Trophoblast cell (in vitro differentiated cells and primary cell): Measurements from ENCODE around the gene TM9SF2. TPM values are rescaled to one million over a fixed set of nuclear protein-coding genes. Genes with fewer than 3 reads are reported as not detected.
A peak's percentile ranks its signal among the peaks of the same experiment; 100 is the strongest.

Experiments used
- DNase-seq, 2 donors: peaks; one replicate each; pipeline ENCODE4 v3.0.0-alpha.2; 2016
- H2AFZ ChIP-seq: 2 replicates; pipeline ENCODE4 v1.6.1; 2013; ENCODE audit warnings: low read length, moderate library complexity, mild to moderate bottlenecking; ENCODE audit not compliant: insufficient read depth, poor library complexity
- H2AK5ac ChIP-seq: 2 replicates; pipeline ENCODE4 v1.6.1; 2013; ENCODE audit warnings: mild to moderate bottlenecking, low read length
- H2BK120ac ChIP-seq: 2 replicates; pipeline ENCODE4 v1.6.1; 2013; ENCODE audit warnings: low read length, mild to moderate bottlenecking, moderate library complexity; ENCODE audit not compliant: insufficient read depth, poor library complexity
- H2BK12ac ChIP-seq: 2 replicates; pipeline ENCODE4 v1.6.1; 2013; ENCODE audit warnings: mild to moderate bottlenecking, low read length, moderate library complexity
- H2BK5ac ChIP-seq: 2 replicates; pipeline ENCODE4 v1.6.1; 2013; ENCODE audit warnings: low read length, low read depth, moderate library complexity, mild to moderate bottlenecking; ENCODE audit not compliant: poor library complexity
- H3K14ac ChIP-seq: 2 replicates; pipeline ENCODE4 v1.6.1; 2013; ENCODE audit warnings: mild to moderate bottlenecking, low read length
- H3K18ac ChIP-seq: 2 replicates; pipeline ENCODE4 v1.6.1; 2013; ENCODE audit warnings: mild to moderate bottlenecking, low read length
- H3K23ac ChIP-seq: 2 replicates; pipeline ENCODE4 v1.6.1; 2013; ENCODE audit warnings: low read length
- H3K27ac ChIP-seq: 2 replicates; pipeline ENCODE4 v1.5.1; 2013; ENCODE audit warnings: low read depth, mild to moderate bottlenecking, inconsistent platforms, low read length, moderate library complexity
- H3K27me3 ChIP-seq: 2 replicates; pipeline ENCODE4 v1.6.1; 2013; ENCODE audit warnings: inconsistent platforms, mild to moderate bottlenecking, low read length, moderate library complexity; ENCODE audit not compliant: insufficient read depth
- H3K36me3 ChIP-seq, 2 experiments: 1 replicate in 1 of 2; 2 replicates in 1 of 2; pipeline ENCODE4 v1.6.1; 2013; ENCODE audit warnings: low read length in 2 of 2, mild to moderate bottlenecking in 2 of 2, moderate library complexity in 1 of 2; ENCODE audit not compliant: insufficient read depth in 2 of 2, control insufficient read depth in 1 of 2
- H3K4ac ChIP-seq: 2 replicates; pipeline ENCODE4 v1.6.1; 2013; ENCODE audit warnings: low read depth, mild to moderate bottlenecking, low read length, moderate library complexity
- H3K4me1 ChIP-seq, 2 experiments: 1 replicate in 1 of 2; 2 replicates in 1 of 2; pipeline ENCODE4 v1.6.1; 2013; ENCODE audit warnings: low read length in 2 of 2, mild to moderate bottlenecking in 2 of 2, moderate library complexity in 1 of 2; ENCODE audit not compliant: insufficient read depth in 2 of 2, control insufficient read depth in 1 of 2
- H3K4me2 ChIP-seq: 2 replicates; pipeline ENCODE4 v1.6.1; 2013; ENCODE audit warnings: inconsistent platforms, mild to moderate bottlenecking, low read length, moderate library complexity
- H3K4me3 ChIP-seq: 2 replicates; pipeline ENCODE4 v1.5.1; 2013; ENCODE audit warnings: mild to moderate bottlenecking, low read depth, low read length, inconsistent platforms
- H3K79me1 ChIP-seq: one replicate; pipeline ENCODE4 v1.6.1; 2013; ENCODE audit warnings: low read length
- H3K79me2 ChIP-seq: 2 replicates; pipeline ENCODE4 v1.6.1; 2013; ENCODE audit warnings: low read length, mild to moderate bottlenecking; ENCODE audit not compliant: control insufficient read depth, insufficient read depth, poor library complexity
- H3K9ac ChIP-seq: 2 replicates; pipeline ENCODE4 v1.6.1; 2013; ENCODE audit warnings: mild to moderate bottlenecking, low read length
- H3K9me3 ChIP-seq: 2 replicates; pipeline ENCODE4 v1.6.1; 2013; ENCODE audit warnings: low read depth, mild to moderate bottlenecking, control low read depth, inconsistent platforms, low read length; ENCODE audit not compliant: insufficient read depth
- H4K12ac ChIP-seq: 2 replicates; pipeline ENCODE4 v1.6.1; 2013; ENCODE audit warnings: low read depth, mild to moderate bottlenecking, low read length, moderate library complexity
- H4K8ac ChIP-seq: 2 replicates; pipeline ENCODE4 v1.6.1; 2013; ENCODE audit warnings: low read depth, mild to moderate bottlenecking, low read length, moderate library complexity
- H4K91ac ChIP-seq: one replicate; pipeline ENCODE4 v1.6.1; 2013; ENCODE audit warnings: low read depth, mild to moderate bottlenecking, low read length, moderate library complexity
- WGBS: extraction: QIAGEN DNeasy Blood & Tissue Kit; methylation state at CpG from one replicate; pipeline ENCODE4 v1.1.7; 2013; ENCODE audit warnings: missing lambda C conversion rate; ENCODE audit not compliant: insufficient read length, insufficient coverage; ENCODE audit errors: extremely low coverage; 5-methylcytosine and 5-hydroxymethylcytosine counted together
- polyA plus RNA-seq: library from polyadenylated mRNA; stranded (reverse); fragments of 200-250 nt; gene quantifications from 2 replicates; pipeline ENCODE4 v1.2.3, GENCODE V29; 2013

TM9SF2 gene, protein sequence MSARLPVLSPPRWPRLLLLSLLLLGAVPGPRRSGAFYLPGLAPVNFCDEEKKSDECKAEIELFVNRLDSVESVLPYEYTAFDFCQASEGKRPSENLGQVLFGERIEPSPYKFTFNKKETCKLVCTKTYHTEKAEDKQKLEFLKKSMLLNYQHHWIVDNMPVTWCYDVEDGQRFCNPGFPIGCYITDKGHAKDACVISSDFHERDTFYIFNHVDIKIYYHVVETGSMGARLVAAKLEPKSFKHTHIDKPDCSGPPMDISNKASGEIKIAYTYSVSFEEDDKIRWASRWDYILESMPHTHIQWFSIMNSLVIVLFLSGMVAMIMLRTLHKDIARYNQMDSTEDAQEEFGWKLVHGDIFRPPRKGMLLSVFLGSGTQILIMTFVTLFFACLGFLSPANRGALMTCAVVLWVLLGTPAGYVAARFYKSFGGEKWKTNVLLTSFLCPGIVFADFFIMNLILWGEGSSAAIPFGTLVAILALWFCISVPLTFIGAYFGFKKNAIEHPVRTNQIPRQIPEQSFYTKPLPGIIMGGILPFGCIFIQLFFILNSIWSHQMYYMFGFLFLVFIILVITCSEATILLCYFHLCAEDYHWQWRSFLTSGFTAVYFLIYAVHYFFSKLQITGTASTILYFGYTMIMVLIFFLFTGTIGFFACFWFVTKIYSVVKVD
- 141 and 148 TPM in 2 replicates for polyA plus RNA-seq

DNA sequence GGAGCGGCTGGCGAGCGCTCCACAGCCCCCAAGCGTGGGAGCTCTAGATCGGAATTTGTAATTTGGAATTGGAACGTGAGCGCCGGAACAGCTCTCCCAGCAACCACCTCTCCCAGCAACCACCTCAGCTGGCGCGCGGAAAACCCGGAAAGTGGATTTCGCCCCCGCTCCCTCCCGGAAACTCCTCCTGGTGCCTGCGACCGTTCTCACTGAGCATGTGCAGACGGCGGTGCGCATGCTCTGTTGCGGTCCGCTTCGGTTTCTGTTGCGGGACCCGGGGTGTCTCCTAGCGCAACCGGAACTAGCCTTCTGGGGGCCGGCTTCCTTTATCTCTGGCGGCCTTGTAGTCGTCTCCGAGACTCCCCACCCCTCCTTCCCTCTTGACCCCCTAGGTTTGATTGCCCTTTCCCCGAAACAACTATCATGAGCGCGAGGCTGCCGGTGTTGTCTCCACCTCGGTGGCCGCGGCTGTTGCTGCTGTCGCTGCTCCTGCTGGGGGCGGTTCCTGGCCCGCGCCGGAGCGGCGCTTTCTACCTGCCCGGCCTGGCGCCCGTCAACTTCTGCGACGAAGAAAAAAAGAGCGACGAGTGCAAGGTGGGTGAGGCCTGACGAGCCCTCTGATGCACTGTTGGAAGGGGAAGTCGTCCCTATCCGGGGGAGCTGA is at the start of gene TM9SF2:
TM9SF2 (plus strand) TSS at position 289 of the 664 bp plus-strand sequence; CDS start at position 424, 135 bp downstream.
- Histone ChIP-seq H3K18ac (peak within 1 kb of the TSS; percentile 86), H3K36me3 (no peaks in the 10 kb centered on the region), H2BK12ac (no peak within 1 kb of the TSS), H4K12ac (peak within 1 kb of the TSS; percentile 88), H3K4me3 (peak within 1 kb of the TSS; percentile 96), H3K27ac (peak within 1 kb of the TSS; percentile 76), H3K9me3 (peaks cover 1% of the 10 kb centered on the region), H3K27me3 (no peaks in the 10 kb centered on the region), H3K4me2 (peak within 1 kb of the TSS; percentile 73), H2BK120ac (peak within 1 kb of the TSS; percentile 70), H3K79me1 (peaks cover 19% of the 10 kb centered on the region), H3K9ac (peak within 1 kb of the TSS; percentile 88), H3K14ac (peak within 1 kb of the TSS; percentile 96), H3K23ac (no peak within 1 kb of the TSS), H3K79me2 (peaks cover 13% of the 10 kb centered on the region), H4K91ac (peak within 1 kb of the TSS; percentile 85), H2BK5ac (peak within 1 kb of the TSS; percentile 88), H4K8ac (peak within 1 kb of the TSS; percentile 92), H3K4ac (peak within 1 kb of the TSS; percentile 90), H3K4me1 (peaks cover 2 to 8% of the 10 kb centered on the region in 2 experiments), H2AFZ (peak within 1 kb of the TSS; percentile 98), H2AK5ac (peak within 1 kb of the TSS; percentile 50)
- WGBS, result no CpG with 5 or more reads among the region's 55 CpGs
- peak; percentile 97 to 99 for DNase-seq

DNA sequence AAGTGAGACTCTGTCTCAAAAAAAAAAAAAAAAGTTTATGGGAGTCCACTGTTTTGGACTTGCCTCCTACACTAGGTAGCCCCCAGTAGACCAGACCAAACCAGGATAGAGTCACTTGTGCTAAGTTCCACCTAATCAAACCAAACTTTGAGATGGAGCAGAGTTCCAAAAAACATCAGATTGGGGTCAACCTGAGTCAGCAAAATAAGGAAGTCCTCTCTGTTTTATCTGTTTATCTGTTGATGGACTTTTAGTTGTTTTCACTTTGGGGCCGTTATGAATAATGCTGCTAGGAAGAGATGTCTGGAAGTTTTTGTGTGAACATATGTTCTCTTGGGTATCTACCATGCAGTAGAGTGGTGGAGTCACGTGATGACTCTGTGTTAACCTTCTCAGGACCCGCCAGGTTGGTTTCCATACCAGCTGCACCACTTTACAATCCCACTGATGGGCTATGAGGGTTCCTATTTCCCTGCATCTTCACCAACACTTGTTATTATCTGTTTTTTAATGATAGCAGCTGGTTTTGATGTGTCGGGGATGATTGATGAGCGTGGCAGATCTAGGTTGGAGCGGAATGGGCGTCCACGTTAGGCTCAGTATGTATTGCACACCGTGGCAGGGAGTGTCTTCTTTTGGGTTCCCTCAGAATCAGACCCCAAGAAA is 46.6 kb upstream of the TM9SF2 start:
- no peak overlapping the region for H2BK120ac ChIP-seq
- no peak overlapping the region for H4K8ac ChIP-seq

DNA sequence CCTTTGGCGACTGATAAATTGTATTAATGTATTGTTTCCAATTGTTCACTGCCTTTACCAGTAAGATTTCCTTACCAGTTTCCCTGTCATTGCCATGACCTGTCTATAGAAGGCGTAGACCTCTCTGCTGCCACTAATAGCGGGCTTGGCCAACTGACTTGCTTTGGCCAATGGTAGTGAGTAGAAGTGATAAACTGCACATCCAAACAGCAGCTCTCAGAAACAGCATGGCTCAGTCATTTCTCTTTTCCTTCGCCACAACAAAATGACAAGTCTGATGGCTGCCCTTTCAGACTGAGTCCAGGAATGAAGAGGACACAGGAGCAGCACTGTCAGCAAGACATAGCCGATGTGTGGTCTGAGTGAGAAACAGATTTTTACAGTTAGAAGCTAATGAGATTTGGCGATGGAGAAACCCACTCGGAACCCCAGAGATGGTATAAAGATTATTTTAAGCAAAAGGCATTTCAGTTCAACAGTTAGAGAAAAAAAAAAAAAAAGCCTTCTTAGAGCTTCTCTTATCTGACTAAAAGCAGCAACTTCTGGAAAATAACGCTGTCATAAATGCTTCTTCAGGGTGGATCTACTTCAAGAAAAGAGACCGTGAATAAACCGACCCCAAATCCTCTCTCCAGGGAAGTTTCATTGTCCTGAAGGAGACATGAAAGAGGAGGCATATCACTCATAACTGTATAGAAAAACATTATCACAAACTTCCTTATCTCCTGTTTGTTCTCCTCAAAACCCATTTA is 42.0 kb upstream of the TM9SF2 start:
- H2AFZ ChIP-seq, result no peak overlapping the region
- no CpG with 5 or more reads among the region's 10 CpGs for WGBS
- H3K18ac ChIP-seq, result no peak overlapping the region
- no peak overlapping the region for H2BK12ac ChIP-seq
- no peak overlapping the region for H3K4me2 ChIP-seq
- no peak overlapping the region for H3K4me3 ChIP-seq
- H3K14ac ChIP-seq, result no peak overlapping the region
- H3K23ac ChIP-seq, result no peak overlapping the region
- H2BK120ac ChIP-seq, result no peak overlapping the region
- H3K9ac ChIP-seq, result no peak overlapping the region
- H4K12ac ChIP-seq, result no peak overlapping the region
- H4K8ac ChIP-seq, result no peak overlapping the region
- no peaks in the 10 kb centered on the region for H3K27me3 ChIP-seq
- no peak overlapping the region for H3K27ac ChIP-seq
- no peak for DNase-seq
- H2AK5ac ChIP-seq, result no peak overlapping the region
- no peaks in the 10 kb centered on the region for H3K4me1 ChIP-seq
- H4K91ac ChIP-seq, result no peak overlapping the region
- H2BK5ac ChIP-seq, result no peak overlapping the region
- H3K9me3 ChIP-seq, result peaks cover 3% of the 10 kb centered on the region
- no peaks in the 10 kb centered on the region for H3K79me2 ChIP-seq
- no peaks in the 10 kb centered on the region for H3K79me1 ChIP-seq
- H3K36me3 ChIP-seq, result no peaks in the 10 kb centered on the region
- H3K4ac ChIP-seq, result no peak overlapping the region

More for the DNA sequence above, 46.6 kb upstream of the TM9SF2 start:
- no peak overlapping the region for H3K4me2 ChIP-seq
- DNase-seq, result no peak
- H2BK12ac ChIP-seq, result no peak overlapping the region
- H3K27ac ChIP-seq, result no peak overlapping the region
- no peaks in the 10 kb centered on the region for H3K36me3 ChIP-seq
- H3K4ac ChIP-seq, result no peak overlapping the region
- H3K9ac ChIP-seq, result no peak overlapping the region
- H2BK5ac ChIP-seq, result no peak overlapping the region
- H2AK5ac ChIP-seq, result no peak overlapping the region
- H3K4me3 ChIP-seq, result no peak overlapping the region
- no peaks in the 10 kb centered on the region for H3K4me1 ChIP-seq
- H2AFZ ChIP-seq, result no peak overlapping the region
- H3K23ac ChIP-seq, result no peak overlapping the region
- no peak overlapping the region for H4K12ac ChIP-seq
- no peak overlapping the region for H3K18ac ChIP-seq
- no CpG with 5 or more reads among the region's 9 CpGs for WGBS
- H3K79me1 ChIP-seq, result no peaks in the 10 kb centered on the region
- H3K9me3 ChIP-seq, result peaks cover 3% of the 10 kb centered on the region
- no peak overlapping the region for H4K91ac ChIP-seq
- H3K14ac ChIP-seq, result no peak overlapping the region
- H3K79me2 ChIP-seq, result no peaks in the 10 kb centered on the region
- no peaks in the 10 kb centered on the region for H3K27me3 ChIP-seq
